HCT116 (cell line): ENCODE results near the gene ZBTB37. TPM values are rescaled to one million over a fixed set of nuclear protein-coding genes. Genes with fewer than 3 reads are reported as not detected.

Experiments used
- ATAC-seq: fragments of 200-7000 bp; cut with Tn5 transposase; 2 replicates; pipeline ENCODE4 v1.9.1; 2020; ENCODE audit warnings: mild to moderate bottlenecking, moderate library complexity
- BruUV-seq: library from RNA; stranded (reverse); fragments of 400-500 nt; replicated peaks from 2 replicates; lab custom pipeline; 2021; lab: Mats Ljungman, UMichigan
- CTCF ChIA-PET: fragments of 300-600 bp; sonication (Branson Sonifier 250); formaldehyde crosslinking; loops from one replicate; lab custom pipeline; 2021; ENCODE audit warnings: antibody characterized with exemption; lab: Charles Lee
- POLR2A ChIA-PET: fragments of 300-600, 350-600 bp; sonication (Branson Sonifier 250); formaldehyde crosslinking; loops from one replicate; lab custom pipeline; 2021; ENCODE audit warnings: antibody characterized with exemption; lab: Charles Lee
- RAD21 ChIA-PET, 2 experiments: fragments of 300-600 bp; sonication (Branson Sonifier 250); formaldehyde crosslinking; loops; one replicate each; lab custom pipeline; 2023; ENCODE audit warnings: low total read pairs in 2 of 2; ENCODE audit not compliant: uncharacterized antibody in 2 of 2, unreplicated experiment in 2 of 2, low non-redundant PET in 1 of 2; lab: Charles Lee
- DNase-seq: peaks from one replicate; pipeline ENCODE4 v3.0.0-alpha.2; 2010; ENCODE audit warnings: low read depth, low spot score
- H2AFZ ChIP-seq: fragments of 200-600 bp; shearing (Covaris generic), sonication (generic); 2 replicates; pipeline ENCODE4 v1.6.1; 2017; ENCODE audit warnings: low read depth, mixed run types, mixed read lengths, antibody characterized with exemption, low read length; ENCODE audit not compliant: poor library complexity, severe bottlenecking
- H3K27ac ChIP-seq: 2 replicates; pipeline ENCODE4 v1.5.1; 2012; ENCODE audit warnings: low read depth, low read length
- H3K27me3 ChIP-seq: fragments of 200-600 bp; sonication (generic); 2 replicates; pipeline ENCODE4 v1.6.1; 2016; ENCODE audit warnings: mixed run types, low read length, mixed read lengths; ENCODE audit not compliant: insufficient read depth
- H3K36me3 ChIP-seq, 2 experiments: fragments of 200-500 bp in 1 of 2; fragments of 200-600 bp in 1 of 2; sonication (Bioruptor generic) in 1 of 2; sonication (generic) in 1 of 2; 2 replicates each; pipeline versions ENCODE4 v1.5.1 to v1.6.1; 2014 to 2016; ENCODE audit warnings: low read length in 2 of 2, inconsistent platforms in 1 of 2, mixed read lengths in 1 of 2, mixed run types in 1 of 2; ENCODE audit not compliant: insufficient read depth in 2 of 2, control insufficient read depth in 1 of 2
- H3K4me1 ChIP-seq, 2 experiments: fragments of 200-600 bp in 1 of 2; sonication (generic) in 1 of 2; 2 replicates each; pipeline versions ENCODE4 v1.5.1 to v1.6.1; 2012 to 2017; ENCODE audit warnings: low read length in 2 of 2, inconsistent platforms in 1 of 2, mild to moderate bottlenecking in 1 of 2, mixed read lengths in 1 of 2, mixed run types in 1 of 2, moderate library complexity in 1 of 2; ENCODE audit not compliant: insufficient read depth in 2 of 2, control insufficient read depth in 1 of 2
- H3K4me2 ChIP-seq: fragments of 200-600 bp; sonication (generic); 2 replicates; pipeline ENCODE4 v1.6.1; 2017; ENCODE audit warnings: mixed run types, low read length, mixed read lengths
- H3K4me3 ChIP-seq, 2 experiments: fragments of 200-600 bp in 1 of 2; sonication (generic) in 1 of 2; replicated peaks in 1 of 2; 2 replicates each; pipeline ENCODE4 v1.5.1; 2011 to 2016; ENCODE audit warnings: low read length in 2 of 2, control low read depth in 1 of 2, low read depth in 1 of 2, mild to moderate bottlenecking in 1 of 2, mixed read lengths in 1 of 2, mixed run types in 1 of 2
- H3K79me2 ChIP-seq: fragments of 200-600 bp; sonication (generic); 2 replicates; pipeline ENCODE4 v1.6.1; 2017; ENCODE audit warnings: mild to moderate bottlenecking, mixed run types, low read length, moderate library complexity, mixed read lengths; ENCODE audit not compliant: insufficient read depth
- H3K9ac ChIP-seq: fragments of 200-600 bp; sonication (generic); 2 replicates; pipeline ENCODE4 v1.6.1; 2016; ENCODE audit warnings: low read length, mixed read lengths
- H3K9me2 ChIP-seq: fragments of 200-600 bp; sonication (generic), shearing (Covaris generic); 2 replicates; pipeline ENCODE4 v1.6.1; 2017; ENCODE audit warnings: mixed run types, mild to moderate bottlenecking, moderate library complexity; ENCODE audit not compliant: insufficient read depth
- H3K9me3 ChIP-seq, 2 experiments: fragments of 200-500 bp in 1 of 2; fragments of 200-600 bp in 1 of 2; sonication (Bioruptor generic) in 1 of 2; sonication (generic) in 1 of 2; 2 replicates each; pipeline ENCODE4 v1.6.1; 2014 to 2017; ENCODE audit warnings: low read length in 2 of 2, mixed read lengths in 2 of 2, inconsistent platforms in 1 of 2, low read depth in 1 of 2, mild to moderate bottlenecking in 1 of 2, mixed run types in 1 of 2, moderate library complexity in 1 of 2; ENCODE audit not compliant: control insufficient read depth in 1 of 2, insufficient read depth in 1 of 2
- H4K20me1 ChIP-seq: fragments of 200-600 bp; sonication (generic), shearing (Covaris generic); 2 replicates; pipeline ENCODE4 v1.6.1; 2017; ENCODE audit warnings: mixed run types, mild to moderate bottlenecking, moderate library complexity; ENCODE audit not compliant: insufficient read depth
- CEBPB ChIP-seq: IDR thresholded peaks from 2 replicates; pipeline ENCODE4 v1.6.1; 2012; ENCODE audit warnings: low read depth
- JUND ChIP-seq: IDR thresholded peaks from 2 replicates; pipeline ENCODE4 v1.6.1; 2012
- ZFX ChIP-seq: fragments of 450-650 bp; IDR thresholded peaks from 2 replicates; pipeline ENCODE4 v1.6.1; 2017
- intact Hi-C: fragments of 100-400 bp; cut with micrococcal nuclease; formaldehyde crosslinking; loops from 2 replicates; pipeline ENCODE4 v1.10.0; 2022
- total RNA-seq: library from RNA; stranded (reverse); gene quantifications from one replicate; pipeline ENCODE4 v1.2.1, GENCODE V29; 2021; ENCODE audit not compliant: unreplicated experiment

Gene ZBTB37
- total RNA-seq, 1 experiment from 2014 or later = 9.5 TPM

DNA sequence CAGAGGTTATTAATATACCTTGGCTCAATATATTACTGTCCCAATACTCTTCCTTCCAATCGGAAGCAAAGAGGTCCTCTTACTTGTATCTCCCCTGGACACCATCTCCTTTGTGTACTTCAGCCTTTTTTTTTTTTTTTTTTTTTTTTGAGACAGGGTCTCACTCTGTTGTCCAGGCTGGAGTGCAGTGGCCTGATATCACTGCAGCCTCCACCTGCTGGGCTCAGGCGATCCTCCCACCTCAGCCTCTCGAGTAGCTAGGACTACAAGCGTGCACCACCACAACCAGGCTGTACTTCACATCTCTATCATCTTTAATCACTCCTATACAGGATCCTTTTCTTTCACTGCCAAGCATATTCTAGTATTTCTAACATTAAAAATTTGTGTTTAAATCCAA is 46.5 kb upstream of the ZBTB37 start:
- Histone ChIP-seq H3K4me1 (peaks cover 2 to 7% of the 10 kb centered on the region in 2 experiments; a peak in 2 of 4 replicates), H3K79me2 (peaks cover 67% of the 10 kb centered on the region), H3K9ac (no peak overlapping the region)
- TF ChIP-seq JUND = no peak
- TF ChIP-seq, all 23 proteins: peak for 0
- POLR2A ChIA-PET = no interaction called here
- intact Hi-C loops = loop anchor here (5.0 to 10.0 kb wide), 3 partner anchors 49 to 344 kb away; partner anchors contain the start of genes KLHL20 and PRDX6
- DNase-seq = no peak
- H4K20me1 ChIP-seq = no peaks in the 10 kb centered on the region
- no TSS peak for BruUV-seq
- H2AFZ ChIP-seq = no peak overlapping the region
- H3K36me3 ChIP-seq = peaks cover 3 to 4% of the 10 kb centered on the region in 2 experiments; a peak in 2 of 4 replicates
- H3K4me2 ChIP-seq = no peak overlapping the region
- no peaks in the 10 kb centered on the region for H3K9me2 ChIP-seq
- H3K27ac ChIP-seq = no peak overlapping the region
- CTCF ChIA-PET = no interaction called here
- no peaks in the 10 kb centered on the region for H3K9me3 ChIP-seq
- RAD21 ChIA-PET = no interaction called here
- no peaks in the 10 kb centered on the region for H3K27me3 ChIP-seq
- no peak overlapping the region for H3K4me3 ChIP-seq
- no peak for ATAC-seq

- TF ChIP-seq CEBPB (no peak), ZFX (0 out of 2 replicates have a peak, but pooled peaks have one; percentile 29)
- peaks cover 0 to 3% of the 10 kb centered on the region in 2 experiments; a peak in 2 of 4 replicates for H3K36me3 ChIP-seq
- ATAC-seq (peak; percentile 57), DNase-seq (no peak)
- no peaks in the 10 kb centered on the region for H4K20me1 ChIP-seq
- ChIA-PET RAD21 (interaction anchor here in 1 of 2 experiments (1.2 kb wide), 1 partner anchor 394 kb away, joined by 4 read pairs; no protein-coding TSS in a partner anchor), POLR2A (interaction anchor here (0.5 to 1.5 kb wide), 4 partner anchors 9 to 394 kb away, joined by 3 to 4 read pairs (median 4); partner anchors contain the start of gene KLHL20), CTCF (interaction anchor here (0.7 to 1.8 kb wide), 3 partner anchors 19 to 404 kb away, joined by 3 to 7 read pairs (median 3); no protein-coding TSS in a partner anchor)
- peaks cover 52% of the 10 kb centered on the region for H3K79me2 ChIP-seq
- peak overlapping the region; percentile 33 for H2AFZ ChIP-seq
- no peaks in the 10 kb centered on the region for H3K27me3 ChIP-seq
- H3K9ac ChIP-seq = peak overlapping the region; percentile 93
- H3K9me3 ChIP-seq = no peaks in the 10 kb centered on the region
- BruUV-seq = TSS peak; percentile 73
- no peaks in the 10 kb centered on the region for H3K9me2 ChIP-seq
- H3K27ac ChIP-seq = peak overlapping the region; percentile 82
- intact Hi-C loops = loop anchor here (1.0 to 10.0 kb wide), 5 partner anchors 52 to 1079 kb away; partner anchors contain the start of genes KLHL20 and PRDX6
- peak overlapping the region; percentile 94 for H3K4me2 ChIP-seq
- peaks cover 2 to 7% of the 10 kb centered on the region in 2 experiments; a peak in 2 of 4 replicates for H3K4me1 ChIP-seq
- peak overlapping the region; percentile 96 to 97 for H3K4me3 ChIP-seq
Measured at GRCh38 chr1:173823781-173824314, 44.3 kb upstream of the ZBTB37 start.
